CD8-positive, alpha-beta memory T cell (primary cell): Measurements from ENCODE around the gene PEX7. TPM values are rescaled to one million over a fixed set of nuclear protein-coding genes. Genes with fewer than 3 reads are reported as not detected.
"Not testable (repeated sequence)": the region's sequence is repeated elsewhere in the genome, so short reads cannot be mapped to it uniquely, and the experiment has no call there.

Source experiments
- CTCF ChIA-PET: fragments of 350-600 bp; sonication (Branson Sonifier 250); formaldehyde crosslinking; loops from one replicate; lab custom pipeline; 2021; ENCODE audit warnings: antibody characterized with exemption; lab: Charles Lee
- POLR2A ChIA-PET: fragments of 350-600 bp; sonication (Branson Sonifier 250); formaldehyde crosslinking; loops from one replicate; lab custom pipeline; 2021; ENCODE audit warnings: antibody characterized with exemption; lab: Charles Lee
- DNase-seq, 5 donors: peaks; one replicate each; pipeline versions ENCODE4 v3.0.0 to v3.0.0-alpha.2; 2020 to 2022; ENCODE audit warnings: mixed read lengths in 1 of 5
- H3K27ac ChIP-seq: one replicate; pipeline ENCODE4 v1.7.0; 2013; ENCODE audit warnings: low read depth, mild to moderate bottlenecking, low read length, moderate library complexity
- H3K27me3 ChIP-seq: 2 replicates; pipeline ENCODE4 v1.7.0; 2013; ENCODE audit warnings: low read length, mild to moderate bottlenecking; ENCODE audit not compliant: insufficient read depth, poor library complexity, severe bottlenecking
- H3K36me3 ChIP-seq: 2 replicates; pipeline ENCODE4 v1.7.0; 2013; ENCODE audit warnings: mild to moderate bottlenecking, low read length, moderate library complexity; ENCODE audit not compliant: insufficient read depth
- H3K4me1 ChIP-seq: 2 replicates; pipeline ENCODE4 v1.7.0; 2013; ENCODE audit warnings: mild to moderate bottlenecking, low read length, moderate library complexity; ENCODE audit not compliant: insufficient read depth
- H3K4me3 ChIP-seq: 2 replicates; pipeline ENCODE4 v1.7.0; 2013; ENCODE audit warnings: mild to moderate bottlenecking, low read length
- H3K9me3 ChIP-seq: 2 replicates; pipeline ENCODE4 v1.7.0; 2013; ENCODE audit warnings: mild to moderate bottlenecking, low read length
- H3K27ac Mint-ChIP-seq, 8 donors: one replicate each; pipeline ENCODE4 v1.8.0; 2020 to 2021; ENCODE audit warnings: mixed read lengths in 8 of 8, mild to moderate bottlenecking in 6 of 8, inconsistent platforms in 3 of 8, moderate library complexity in 3 of 8
- H3K27me3 Mint-ChIP-seq, 2 donors: one replicate each; pipeline ENCODE4 v1.8.0; 2020 to 2021; ENCODE audit warnings: mixed read lengths in 2 of 2, mild to moderate bottlenecking in 1 of 2, moderate library complexity in 1 of 2
- H3K36me3 Mint-ChIP-seq, 3 donors: one replicate each; pipeline ENCODE4 v1.8.0; 2020 to 2021; ENCODE audit warnings: mixed read lengths in 3 of 3, inconsistent platforms in 1 of 3, mild to moderate bottlenecking in 1 of 3
- H3K4me1 Mint-ChIP-seq, 3 donors: one replicate each; pipeline ENCODE4 v1.8.0; 2020 to 2021; ENCODE audit warnings: mixed read lengths in 3 of 3, inconsistent platforms in 1 of 3, mild to moderate bottlenecking in 1 of 3
- H3K4me3 Mint-ChIP-seq, 7 donors: one replicate each; pipeline ENCODE4 v1.8.0; 2020 to 2021; ENCODE audit warnings: mixed read lengths in 7 of 7, mild to moderate bottlenecking in 6 of 7, moderate library complexity in 4 of 7, inconsistent platforms in 2 of 7
- H3K9me3 Mint-ChIP-seq, 5 donors: one replicate each; pipeline ENCODE4 v1.8.0; 2020 to 2022; ENCODE audit warnings: mixed read lengths in 5 of 5, mild to moderate bottlenecking in 3 of 5, moderate library complexity in 2 of 5, inconsistent platforms in 1 of 5
- polyA plus RNA-seq: library from polyadenylated mRNA; unstranded; fragments of 300-500 nt; fragmentation: Illumina TruSeq; gene quantifications from one replicate; pipeline ENCODE4 v1.2.3, GENCODE V29; 2021
- total RNA-seq, 2 experiments: library from RNA; stranded (reverse); gene quantifications; one replicate each; pipeline ENCODE4 v1.2.3, GENCODE V29; 2021

PEX7 gene
- total and polyA plus RNA-seq, 3 experiments from 2014 or later = 4.8 to 5.5 (median 4.9) TPM

DNA sequence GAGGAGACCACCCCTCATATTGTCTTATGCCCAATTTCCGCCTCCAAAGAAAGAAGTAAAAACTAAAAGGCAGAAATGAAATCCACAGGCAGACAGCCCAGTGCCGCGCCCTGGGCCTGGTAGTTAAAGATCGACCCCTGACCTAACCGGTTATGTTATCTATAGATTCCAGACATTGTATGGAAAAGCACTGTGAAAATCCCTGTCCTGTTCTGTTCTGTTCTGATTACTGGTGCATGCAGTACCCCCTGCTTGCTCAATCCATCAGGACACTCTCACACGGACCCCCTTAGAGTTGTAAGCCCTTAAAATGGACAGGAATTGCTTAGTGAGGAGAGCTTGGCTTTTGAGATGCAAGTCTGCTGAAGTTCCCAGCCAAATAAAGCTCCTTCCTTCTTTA is 137.5 kb downstream of the PEX7 start:
- H3K4me1 Mint-ChIP-seq, H3K27me3 ChIP-seq, H3K4me3 Mint-ChIP-seq, H3K27ac Mint-ChIP-seq, H3K4me1 ChIP-seq, H3K4me3 ChIP-seq, H3K9me3 ChIP-seq, CTCF ChIA-PET, H3K36me3 ChIP-seq, H3K27ac ChIP-seq, H3K36me3 Mint-ChIP-seq, H3K9me3 Mint-ChIP-seq, DNase-seq, POLR2A ChIA-PET: not testable (repeated sequence)
- H3K27me3 Mint-ChIP-seq = peaks cover 9 to 41% of the 10 kb centered on the region in 2 donors

GRCh38 chr6:136960781-136961180 is 138.4 kb downstream of the PEX7 start:
- Histone ChIP-seq H3K36me3 (no peaks in the 10 kb centered on the region), H3K27ac (no peak overlapping the region), H3K4me3 (no peak overlapping the region), H3K9me3 (no peaks in the 10 kb centered on the region), H3K4me1 (no peaks in the 10 kb centered on the region), H3K27me3 (no peaks in the 10 kb centered on the region)
- ChIA-PET POLR2A (no interaction called here), CTCF (interaction anchor here (0.7 to 1.8 kb wide), 2 partner anchors 10 to 681 kb away, joined by 3 to 5 read pairs; no protein-coding TSS in a partner anchor)
- peaks cover 9 to 37% of the 10 kb centered on the region in 2 donors for H3K27me3 Mint-ChIP-seq
- no peaks in the 10 kb centered on the region for H3K36me3 Mint-ChIP-seq
- DNase-seq = no peak
- H3K9me3 Mint-ChIP-seq = no peaks in the 10 kb centered on the region
- no peak overlapping the region for H3K27ac Mint-ChIP-seq
- H3K4me3 Mint-ChIP-seq = no peak overlapping the region
- peaks cover 0 to 5% (median 3%) of the 10 kb centered on the region in 3 donors for H3K4me1 Mint-ChIP-seq

- H3K4me3 Mint-ChIP-seq = no peak overlapping the region
- CTCF ChIA-PET = interaction anchor here (1.8 kb wide), 1 partner anchor 9 kb away, joined by 5 read pairs; no protein-coding TSS in a partner anchor
- POLR2A ChIA-PET = no interaction called here
Measured at GRCh38 chr6:136961848-136962247, 139.5 kb downstream of the PEX7 start.

DNA sequence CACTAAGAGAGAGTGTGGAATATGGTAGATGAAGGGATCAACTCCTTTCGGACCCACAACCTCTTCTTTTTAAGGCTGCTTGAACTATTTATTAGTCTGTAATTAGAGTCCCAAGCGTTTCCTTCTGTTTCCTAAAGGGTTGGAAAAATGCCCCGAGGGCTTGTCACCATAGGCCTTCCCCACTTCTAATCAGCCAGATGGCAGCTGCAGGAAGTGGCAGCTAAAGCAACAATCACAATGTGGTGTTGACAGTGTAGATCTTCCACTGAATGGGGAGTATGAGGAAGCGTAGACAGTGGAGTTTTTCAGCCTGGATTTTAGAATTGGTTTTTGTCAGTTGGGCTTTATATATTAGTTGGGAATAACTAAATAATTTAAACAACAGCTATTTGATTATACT is 140.3 kb downstream of the PEX7 start:
- ChIA-PET CTCF (no interaction called here), POLR2A (no interaction called here)
- Histone ChIP-seq H3K4me1 (no peaks in the 10 kb centered on the region), H3K4me3 (no peak overlapping the region), H3K27me3 (peaks cover 5% of the 10 kb centered on the region), H3K36me3 (no peaks in the 10 kb centered on the region), H3K27ac (no peak overlapping the region), H3K9me3 (no peaks in the 10 kb centered on the region)
- no peak overlapping the region for H3K4me3 Mint-ChIP-seq
- peaks cover 12 to 51% of the 10 kb centered on the region in 2 donors for H3K27me3 Mint-ChIP-seq
- H3K36me3 Mint-ChIP-seq = no peaks in the 10 kb centered on the region
- peaks cover 0 to 2% (median 1%) of the 10 kb centered on the region in 3 donors for H3K4me1 Mint-ChIP-seq
- DNase-seq = no peak
- no peak overlapping the region for H3K27ac Mint-ChIP-seq
- no peaks in the 10 kb centered on the region for H3K9me3 Mint-ChIP-seq

More at GRCh38 chr6:136961848-136962247, 139.5 kb downstream of the PEX7 start:
- Histone ChIP-seq H3K9me3 (no peaks in the 10 kb centered on the region), H3K4me3 (no peak overlapping the region), H3K4me1 (no peaks in the 10 kb centered on the region), H3K27ac (no peak overlapping the region), H3K36me3 (no peaks in the 10 kb centered on the region), H3K27me3 (no peaks in the 10 kb centered on the region)
- no peak overlapping the region for H3K27ac Mint-ChIP-seq
- no peaks in the 10 kb centered on the region for H3K36me3 Mint-ChIP-seq
- H3K4me1 Mint-ChIP-seq = peaks cover 0 to 4% (median 3%) of the 10 kb centered on the region in 3 donors
- no peak for DNase-seq
- no peaks in the 10 kb centered on the region for H3K9me3 Mint-ChIP-seq
- peaks cover 8 to 46% of the 10 kb centered on the region in 2 donors for H3K27me3 Mint-ChIP-seq

GRCh38 chr6:136963259-136963658 is 140.9 kb downstream of the PEX7 start:
- H3K9me3 ChIP-seq = no peaks in the 10 kb centered on the region
- ChIA-PET CTCF (interaction anchor here (0.9 kb wide), 1 partner anchor 46 kb away, joined by 3 read pairs; no protein-coding TSS in a partner anchor), POLR2A (no interaction called here)
- Mint-ChIP-seq H3K4me3 (no peak overlapping the region), H3K9me3 (no peaks in the 10 kb centered on the region), H3K4me1 (peaks cover 0 to 8% (median 3%) of the 10 kb centered on the region in 3 donors), H3K27me3 (peaks cover 15 to 53% of the 10 kb centered on the region in 2 donors), H3K36me3 (no peaks in the 10 kb centered on the region), H3K27ac (no peak overlapping the region)
- peaks cover 9% of the 10 kb centered on the region for H3K27me3 ChIP-seq
- H3K4me3 ChIP-seq = no peak overlapping the region
- H3K27ac ChIP-seq = no peak overlapping the region
- H3K4me1 ChIP-seq = no peaks in the 10 kb centered on the region
- H3K36me3 ChIP-seq = no peaks in the 10 kb centered on the region
- no peak for DNase-seq

Other genes with a start within 250 kb of the PEX7 start
- 10 to 100 TPM; 12.6 to 12.9 TPM for gene MAP3K5, start 30.1 kb upstream of the PEX7 start, total RNA-seq
- gene MAP3K5, start 30.1 kb upstream of the PEX7 start, polyA plus RNA-seq = 19.9 TPM
- not detected for gene SLC35D3, start 99.7 kb downstream of the PEX7 start, total RNA-seq
- gene SLC35D3, start 99.7 kb downstream of the PEX7 start, polyA plus RNA-seq = not detected
- not detected for gene IL20RA, start 222.4 kb downstream of the PEX7 start, total RNA-seq
- gene IL20RA, start 222.4 kb downstream of the PEX7 start, polyA plus RNA-seq = not detected